Esophagus muscularis mucosa (tissue), 3 donors: ENCODE data around the gene GON7.

Experiments
- CTCF ChIP-seq, 3 experiments: fragments of 200-600 bp in 2 of 3; fragments of 450-650 bp in 1 of 3; sonication (generic) in 2 of 3; IDR thresholded peaks; one replicate each; pipeline ENCODE4 v1.5.1; 2017 to 2019; ENCODE audit warnings: antibody characterized with exemption in 3 of 3, mild to moderate bottlenecking in 2 of 3, moderate library complexity in 1 of 3
- POLR2AphosphoS5 ChIP-seq, 2 donors: sonication (generic); formaldehyde crosslinking; IDR thresholded peaks; one replicate each; pipeline ENCODE4 v1.6.1; 2017; ENCODE audit warnings: antibody characterized with exemption in 2 of 2

GRCh38 chr14:93183596-93184317, 23.1 kb downstream of the GON7 start:
- no peak for TF ChIP-seq POLR2AphosphoS5 (IDR thresholded peaks at IDR 0.05)
- no peak for TF ChIP-seq CTCF (IDR thresholded peaks at IDR 0.05)
